GM12865 (cell line): ENCODE data around the gene INCA1.
A peak's percentile ranks its signal among the peaks of the same experiment; 100 is the strongest.

Source experiments
- DNase-seq: peaks from one replicate; pipeline ENCODE4 v3.0.0; 2010; ENCODE audit warnings: low read depth
- H3K4me3 ChIP-seq: 2 replicates; pipeline ENCODE4 v1.5.1; 2011; ENCODE audit warnings: mild to moderate bottlenecking, low read depth, low read length, control low read depth
- TF ChIP-seq, protein P1 (sequence below): IDR thresholded peaks from 2 replicates; pipeline ENCODE4 v1.5.1; 2011; ENCODE audit warnings: low read length, control low read depth, low read depth, inconsistent platforms; ENCODE audit not compliant: insufficient read depth; ENCODE audit errors: missing control alignments

The INCA1 gene, protein sequence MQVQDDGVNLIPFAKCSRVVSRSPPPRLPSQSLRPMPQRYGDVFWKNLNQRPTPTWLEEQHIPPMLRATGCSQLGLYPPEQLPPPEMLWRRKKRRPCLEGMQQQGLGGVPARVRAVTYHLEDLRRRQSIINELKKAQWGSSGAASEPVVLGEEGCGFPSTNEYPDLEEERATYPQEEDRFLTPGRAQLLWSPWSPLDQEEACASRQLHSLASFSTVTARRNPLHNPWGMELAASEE

DNA sequence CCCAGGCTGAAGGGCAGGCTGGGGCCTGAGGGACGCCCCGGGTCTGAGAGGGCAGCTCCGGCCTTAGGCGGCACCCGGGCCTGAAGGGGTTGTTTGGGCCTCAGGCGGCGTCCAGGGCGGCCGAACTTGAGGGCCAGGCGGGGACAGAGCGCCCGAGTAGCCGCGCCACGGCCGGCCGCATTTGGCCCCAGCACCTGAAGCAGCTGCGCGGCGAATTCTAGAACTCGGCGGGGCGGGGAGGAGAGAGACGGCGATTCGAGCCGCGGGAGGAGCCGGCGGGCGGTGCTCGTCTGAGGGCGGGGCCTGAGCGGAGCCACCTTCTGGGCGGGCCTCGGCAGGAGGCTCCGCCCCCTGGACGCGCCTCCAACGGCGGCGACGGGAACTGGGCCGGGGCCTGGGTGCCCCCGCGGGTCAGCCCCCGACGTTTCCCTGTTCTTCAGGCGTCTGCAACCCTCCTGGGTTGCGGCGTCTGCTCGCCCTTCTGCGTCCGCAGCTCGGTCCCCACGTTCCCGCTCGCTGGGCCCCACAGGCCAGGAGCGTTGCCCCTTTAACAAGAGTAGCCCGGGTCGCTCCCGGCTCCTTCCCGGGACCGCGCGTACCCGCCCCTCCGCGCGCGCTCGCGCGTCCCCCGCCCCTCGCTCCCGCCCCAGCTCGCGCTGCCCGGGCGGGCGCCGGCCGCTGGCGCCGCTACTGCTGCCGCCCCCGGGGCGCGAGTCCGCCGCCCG lies at the start of gene INCA1, which contains the start of gene KIF1C:
Gene INCA1 (minus strand): TSS at position 221 of the 725 bp plus-strand sequence. CDS start 3,085 bp downstream, outside the sequence.
Gene KIF1C (plus strand): TSS at position 649 of the 725 bp plus-strand sequence. CDS start 2,297 bp downstream, outside the sequence.
- peak within 1 kb of the TSS; percentile 88 for H3K4me3 ChIP-seq
- peak; percentile 95 for DNase-seq
- TF ChIP-seq, protein P1, sequence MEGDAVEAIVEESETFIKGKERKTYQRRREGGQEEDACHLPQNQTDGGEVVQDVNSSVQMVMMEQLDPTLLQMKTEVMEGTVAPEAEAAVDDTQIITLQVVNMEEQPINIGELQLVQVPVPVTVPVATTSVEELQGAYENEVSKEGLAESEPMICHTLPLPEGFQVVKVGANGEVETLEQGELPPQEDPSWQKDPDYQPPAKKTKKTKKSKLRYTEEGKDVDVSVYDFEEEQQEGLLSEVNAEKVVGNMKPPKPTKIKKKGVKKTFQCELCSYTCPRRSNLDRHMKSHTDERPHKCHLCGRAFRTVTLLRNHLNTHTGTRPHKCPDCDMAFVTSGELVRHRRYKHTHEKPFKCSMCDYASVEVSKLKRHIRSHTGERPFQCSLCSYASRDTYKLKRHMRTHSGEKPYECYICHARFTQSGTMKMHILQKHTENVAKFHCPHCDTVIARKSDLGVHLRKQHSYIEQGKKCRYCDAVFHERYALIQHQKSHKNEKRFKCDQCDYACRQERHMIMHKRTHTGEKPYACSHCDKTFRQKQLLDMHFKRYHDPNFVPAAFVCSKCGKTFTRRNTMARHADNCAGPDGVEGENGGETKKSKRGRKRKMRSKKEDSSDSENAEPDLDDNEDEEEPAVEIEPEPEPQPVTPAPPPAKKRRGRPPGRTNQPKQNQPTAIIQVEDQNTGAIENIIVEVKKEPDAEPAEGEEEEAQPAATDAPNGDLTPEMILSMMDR = no peak

DNA sequence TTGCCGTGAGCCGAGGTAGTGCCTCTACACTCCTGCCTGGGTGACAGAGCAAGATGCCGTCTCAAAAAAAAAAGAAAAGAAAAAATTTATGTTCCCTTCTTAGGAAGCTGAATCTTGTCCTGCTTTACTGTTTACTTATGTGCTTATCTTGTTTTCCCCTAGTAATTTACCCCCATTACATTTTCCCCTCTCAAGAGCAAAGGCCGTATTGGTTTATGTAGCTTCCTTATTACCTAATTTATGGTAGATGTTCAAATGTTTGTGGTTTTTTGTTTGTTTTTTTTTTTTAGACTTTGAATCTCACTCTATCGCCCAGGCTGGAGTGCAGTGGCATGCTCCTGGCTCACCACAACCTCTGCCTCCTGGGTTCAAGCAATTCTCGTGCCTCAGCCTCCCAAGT lies 48.2 kb upstream of the INCA1 start:
- H3K4me3 ChIP-seq = no peak overlapping the region
- no peak for DNase-seq
- TF ChIP-seq, protein P1 = no peak

DNA sequence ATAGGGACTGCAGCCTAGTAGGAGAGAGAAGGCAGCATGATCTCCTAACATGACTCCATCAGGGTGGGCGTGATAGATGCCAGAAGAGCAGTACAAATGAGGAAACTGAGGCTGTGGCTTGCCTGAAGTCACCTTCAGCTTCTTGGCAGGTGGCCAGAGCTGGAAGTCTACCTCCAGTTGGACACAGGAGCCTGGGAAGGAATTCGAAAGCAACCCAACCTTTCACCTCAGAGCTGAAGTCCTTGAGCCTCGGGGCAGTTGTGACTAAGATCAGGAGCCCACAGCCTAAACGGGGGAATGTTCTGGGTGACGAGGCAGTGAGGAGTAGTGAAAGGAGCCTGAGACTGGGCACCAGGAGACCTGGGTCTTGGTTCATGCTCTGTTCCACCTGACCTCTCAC lies 47.3 kb upstream of the INCA1 start:
- peak; percentile 21 for DNase-seq

DNA sequence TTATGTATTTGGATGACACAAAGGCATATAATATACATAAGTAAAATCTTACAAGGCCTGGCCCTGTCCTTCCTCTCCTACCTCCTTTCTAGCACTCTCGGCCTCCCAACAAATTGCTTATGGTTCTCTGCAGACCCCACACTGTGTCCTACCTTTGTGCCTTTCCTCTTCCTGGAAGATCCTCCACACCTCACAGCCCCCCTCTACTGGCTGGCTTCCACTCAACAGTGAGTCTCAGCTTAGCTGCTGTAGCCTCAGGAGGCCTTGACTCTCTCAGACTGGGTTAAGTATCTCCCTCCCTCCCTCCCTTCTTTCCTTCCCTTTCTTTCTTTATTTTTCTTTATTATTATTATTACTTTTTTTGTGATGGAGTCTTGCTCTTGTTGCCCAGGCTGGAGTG lies 46.2 kb upstream of the INCA1 start:
- H3K4me3 ChIP-seq = no peak overlapping the region
- TF ChIP-seq, protein P1 = no peak
- no peak for DNase-seq

More for the DNA sequence above, 47.3 kb upstream of the INCA1 start:
- no peak overlapping the region for H3K4me3 ChIP-seq
- TF ChIP-seq, protein P1 = no peak

DNA sequence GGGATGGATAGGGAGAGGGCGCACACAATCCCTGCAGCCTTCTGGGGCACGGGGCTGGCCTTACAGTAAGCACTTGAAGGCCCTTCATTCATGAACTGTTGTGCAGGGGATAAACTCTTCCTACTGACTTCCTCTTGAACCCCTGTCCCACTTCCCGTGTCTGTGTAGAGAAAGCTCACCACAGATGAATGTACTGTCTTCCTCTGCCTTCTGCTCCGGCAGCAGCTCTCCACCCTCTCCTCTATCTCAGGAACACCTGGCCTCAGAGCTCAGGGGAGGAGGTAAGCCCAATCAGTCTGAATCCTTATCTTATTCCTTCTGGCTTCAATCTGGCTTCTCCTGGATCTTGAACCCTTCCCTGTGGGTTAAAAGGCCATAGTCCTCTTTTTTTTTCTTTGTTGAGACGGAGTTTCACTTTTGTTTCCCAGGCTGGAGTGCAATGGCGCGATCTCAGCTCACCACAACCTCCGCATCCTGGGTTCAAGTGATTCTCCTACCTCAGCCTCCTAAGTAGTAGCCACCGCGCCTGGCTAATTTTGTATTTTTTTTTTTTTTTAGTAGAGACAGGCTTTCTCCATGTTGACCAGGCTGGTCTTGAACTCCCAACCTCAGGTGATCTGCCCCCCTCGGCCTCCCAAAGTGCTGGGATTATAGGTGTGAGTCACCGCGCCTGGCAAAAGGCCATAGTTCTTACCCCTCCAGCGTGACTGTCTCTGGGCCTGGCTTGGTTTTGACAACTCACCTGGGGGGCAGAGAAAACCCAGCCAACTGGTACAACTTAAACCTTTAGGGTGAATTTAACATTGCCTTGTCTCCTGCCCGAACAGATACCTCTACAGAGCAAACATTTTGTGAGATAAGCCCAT lies 45.1 kb upstream of the INCA1 start:
- TF ChIP-seq, protein P1 = no peak
- no peak for DNase-seq
- H3K4me3 ChIP-seq = no peak overlapping the region

DNA sequence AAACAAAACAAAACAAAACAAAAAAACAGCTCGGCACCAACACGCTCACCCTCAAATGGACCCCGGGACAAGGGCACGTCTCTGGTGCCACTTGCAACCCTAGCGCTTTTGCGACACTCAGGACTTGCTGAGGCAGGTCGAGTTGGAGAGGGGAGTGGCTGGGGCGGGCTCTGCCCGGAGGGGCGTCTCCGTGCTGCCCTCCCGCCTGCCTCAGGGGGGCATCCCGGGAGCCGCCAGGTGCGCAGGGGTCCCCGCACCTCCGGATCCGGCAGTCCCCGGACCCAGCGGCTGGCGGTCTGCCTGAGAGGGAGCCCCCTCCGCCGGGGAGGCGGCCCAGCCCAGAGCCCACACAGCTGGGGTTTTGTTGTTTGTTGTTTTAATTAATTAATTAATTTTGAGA lies 38.0 kb upstream of the INCA1 start, which contains the start of gene SLC52A1:
Gene SLC52A1 (minus strand): TSS at position 112 of the 400 bp plus-strand sequence. CDS start 820 bp downstream, outside the sequence.
- no peak within 1 kb of the TSS for H3K4me3 ChIP-seq
- TF ChIP-seq, protein P1 = no peak
- DNase-seq = no peak
